ENCODE data around the gene PXYLP1. TPM values are rescaled to one million over a fixed set of nuclear protein-coding genes. Genes with fewer than 3 reads are reported as not detected.

Gene PXYLP1
- total RNA-seq, 1 donor from 2014 or later, result 10.8 TPM

Other genes starting within 250 kb of the PXYLP1 start
- 7.3 TPM for gene SPSB4, start 180.5 kb upstream of the PXYLP1 start, total RNA-seq
- 89.6 TPM for gene ZBTB38, start 136.7 kb downstream of the PXYLP1 start, total RNA-seq

Data from Right ventricle myocardium superior (tissue), 1 donor.